GM10847 (cell line): ENCODE measurements around the gene IL15.

Source experiments
- POLR2A ChIP-seq: IDR thresholded peaks from 2 replicates; pipeline ENCODE4 v1.6.1; 2011; ENCODE audit not compliant: insufficient read length; ENCODE audit errors: extremely low read depth

Gene IL15

GRCh38 chr4:141636082-141636770, at the start of gene IL15:
TSS of gene IL15 (plus strand) at chr4:141636583. CDS start at chr4:141719465, 82,882 bp downstream.
- TF ChIP-seq POLR2A, result no peak

- no peak for TF ChIP-seq POLR2A
Measured at GRCh38 chr4:141587897-141588296, 48.5 kb upstream of the IL15 start.

- no peak for TF ChIP-seq POLR2A
Measured at GRCh38 chr4:141595531-141595930, 40.9 kb upstream of the IL15 start.

- TF ChIP-seq POLR2A, result no peak
Measured at GRCh38 chr4:141599853-141600252, 36.5 kb upstream of the IL15 start.

GRCh38 chr4:141605425-141605856, 30.9 kb upstream of the IL15 start:
- no peak for TF ChIP-seq POLR2A

- TF ChIP-seq POLR2A, result no peak
Measured at GRCh38 chr4:141609243-141609642, 27.1 kb upstream of the IL15 start.

GRCh38 chr4:141610365-141610764, 26.0 kb upstream of the IL15 start:
- no peak for TF ChIP-seq POLR2A

- TF ChIP-seq POLR2A, result no peak
Measured at GRCh38 chr4:141614878-141615586, 21.4 kb upstream of the IL15 start.

- no peak for TF ChIP-seq POLR2A
Measured at GRCh38 chr4:141620715-141621114, 15.7 kb upstream of the IL15 start.

- no peak for TF ChIP-seq POLR2A
Measured at GRCh38 chr4:141625023-141625422, 11.4 kb upstream of the IL15 start.

GRCh38 chr4:141630854-141631253, 5.5 kb upstream of the IL15 start:
- no peak for TF ChIP-seq POLR2A

GRCh38 chr4:141635736-141636081, 674 bp upstream of the IL15 start:
- no peak for TF ChIP-seq POLR2A

GRCh38 chr4:141636771-141637460, 533 bp downstream of the IL15 start:
- no peak for TF ChIP-seq POLR2A

GRCh38 chr4:141637565-141637964, 1.2 kb downstream of the IL15 start:
- TF ChIP-seq POLR2A, result no peak

GRCh38 chr4:141638230-141638629, 1.8 kb downstream of the IL15 start:
- TF ChIP-seq POLR2A, result no peak

- no peak for TF ChIP-seq POLR2A
Measured at GRCh38 chr4:141640696-141641095, 4.3 kb downstream of the IL15 start.
